HEK293 (cell line): ENCODE data around the gene SOX11.

Experiments
- TRIM28 ChIP-seq: IDR thresholded peaks from 2 replicates; pipeline ENCODE4 v1.6.1; 2011; ENCODE audit warnings: low read length, control low read depth, borderline replicate concordance
- ZNF148 ChIP-seq: fragments of 450-650 bp; formaldehyde crosslinking; IDR thresholded peaks from 2 replicates; pipeline ENCODE4 v1.5.0; 2017; ENCODE audit warnings: missing biosample characterization, missing genetic modification characterization, borderline replicate concordance
- ZNF701 ChIP-seq: fragments of 450-650 bp; formaldehyde crosslinking; IDR thresholded peaks from 2 replicates; pipeline ENCODE4 v1.5.1; 2016; ENCODE audit warnings: missing biosample characterization, missing genetic modification characterization
- TF ChIP-seq, protein P1 (sequence below): fragments of 450-650 bp; formaldehyde crosslinking; IDR thresholded peaks from 2 replicates; pipeline ENCODE4 v1.5.1; 2016; ENCODE audit warnings: missing biosample characterization, missing genetic modification characterization

GRCh38 chr2:5697562-5697961, 5.4 kb downstream of the SOX11 start:
- TF ChIP-seq ZNF701 (tag by site-specific recombination) (no peak), ZNF148 (tag by site-specific recombination) (no peak), TRIM28 (no peak)
- TF ChIP-seq, protein P1, sequence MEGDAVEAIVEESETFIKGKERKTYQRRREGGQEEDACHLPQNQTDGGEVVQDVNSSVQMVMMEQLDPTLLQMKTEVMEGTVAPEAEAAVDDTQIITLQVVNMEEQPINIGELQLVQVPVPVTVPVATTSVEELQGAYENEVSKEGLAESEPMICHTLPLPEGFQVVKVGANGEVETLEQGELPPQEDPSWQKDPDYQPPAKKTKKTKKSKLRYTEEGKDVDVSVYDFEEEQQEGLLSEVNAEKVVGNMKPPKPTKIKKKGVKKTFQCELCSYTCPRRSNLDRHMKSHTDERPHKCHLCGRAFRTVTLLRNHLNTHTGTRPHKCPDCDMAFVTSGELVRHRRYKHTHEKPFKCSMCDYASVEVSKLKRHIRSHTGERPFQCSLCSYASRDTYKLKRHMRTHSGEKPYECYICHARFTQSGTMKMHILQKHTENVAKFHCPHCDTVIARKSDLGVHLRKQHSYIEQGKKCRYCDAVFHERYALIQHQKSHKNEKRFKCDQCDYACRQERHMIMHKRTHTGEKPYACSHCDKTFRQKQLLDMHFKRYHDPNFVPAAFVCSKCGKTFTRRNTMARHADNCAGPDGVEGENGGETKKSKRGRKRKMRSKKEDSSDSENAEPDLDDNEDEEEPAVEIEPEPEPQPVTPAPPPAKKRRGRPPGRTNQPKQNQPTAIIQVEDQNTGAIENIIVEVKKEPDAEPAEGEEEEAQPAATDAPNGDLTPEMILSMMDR = no peak
